DOHH2 (cell line): ENCODE data around the gene CCDC179.

ENCODE experiments used
- H3F3A ChIP-seq: fragments of 200-600 bp; sonication (generic), shearing (Covaris generic); 2 replicates; pipeline ENCODE4 v1.6.0; 2016; ENCODE audit warnings: antibody characterized with exemption, mild to moderate bottlenecking; ENCODE audit not compliant: control insufficient read depth, insufficient read depth
- H3K27ac ChIP-seq: fragments of 200-600 bp; sonication (generic); 2 replicates; pipeline ENCODE4 v1.5.1; 2014; ENCODE audit warnings: low read depth, mild to moderate bottlenecking, low read length, moderate library complexity
- H3K27me3 ChIP-seq: fragments of 200-600 bp; sonication (generic); 2 replicates; pipeline ENCODE4 v1.6.1; 2014; ENCODE audit warnings: mild to moderate bottlenecking, low read length, mixed read lengths; ENCODE audit not compliant: control insufficient read depth
- H3K36me3 ChIP-seq: fragments of 200-600 bp; sonication (generic); 2 replicates; pipeline ENCODE4 v1.6.1; 2014; ENCODE audit warnings: mild to moderate bottlenecking, low read length, moderate library complexity, mixed read lengths; ENCODE audit not compliant: control insufficient read depth
- H3K4me1 ChIP-seq: fragments of 200-600 bp; sonication (generic); 2 replicates; pipeline ENCODE4 v1.6.1; 2014; ENCODE audit warnings: mild to moderate bottlenecking, low read length, mixed read lengths; ENCODE audit not compliant: control insufficient read depth
- H3K4me2 ChIP-seq: fragments of 200-600 bp; sonication (generic); 2 replicates; pipeline ENCODE4 v1.6.0; 2014; ENCODE audit warnings: mild to moderate bottlenecking, low read length, moderate library complexity
- H3K4me3 ChIP-seq: fragments of 200-600 bp; sonication (generic); 2 replicates; pipeline ENCODE4 v1.5.1; 2014; ENCODE audit warnings: mild to moderate bottlenecking, low read length, mixed read lengths
- H3K79me2 ChIP-seq: fragments of 200-600 bp; sonication (generic); 2 replicates; pipeline ENCODE4 v1.6.1; 2014; ENCODE audit warnings: mild to moderate bottlenecking, low read length, mixed read lengths; ENCODE audit not compliant: control insufficient read depth
- H3K9me2 ChIP-seq: fragments of 200-600 bp; sonication (generic); replicated peaks from 2 replicates; pipeline ENCODE4 v1.6.1; 2014; ENCODE audit warnings: mild to moderate bottlenecking, low read length, mixed read lengths; ENCODE audit not compliant: control insufficient read depth
- H3K9me3 ChIP-seq: fragments of 200-600 bp; sonication (generic); 2 replicates; pipeline ENCODE4 v1.6.1; 2014; ENCODE audit warnings: antibody characterized with exemption, low read length, mixed read lengths; ENCODE audit not compliant: control insufficient read depth, insufficient read depth
- H4K20me1 ChIP-seq: fragments of 200-600 bp; sonication (generic); 2 replicates; pipeline ENCODE4 v1.6.0; 2014; ENCODE audit warnings: low read depth, mild to moderate bottlenecking, antibody characterized with exemption, low read length, moderate library complexity; ENCODE audit not compliant: control insufficient read depth, insufficient read depth
- CTCF ChIP-seq: fragments of 200-600 bp; sonication (generic); IDR thresholded peaks from one replicate; pipeline ENCODE4 v1.5.1; 2014; ENCODE audit warnings: antibody characterized with exemption, mild to moderate bottlenecking, low read depth, low read length; ENCODE audit not compliant: poor library complexity, severe bottlenecking
- EZH2phosphoT487 ChIP-seq: fragments of 200-600 bp; sonication (generic); IDR thresholded peaks from 2 replicates; pipeline ENCODE4 v1.6.1; 2017; ENCODE audit warnings: borderline replicate concordance, mild to moderate bottlenecking, antibody characterized with exemption, low read length, moderate library complexity, mixed read lengths

Gene CCDC179

GRCh38 chr11:22846726-22847125 lies 13.5 kb downstream of the CCDC179 start:
- Histone ChIP-seq H3K4me3 (no peak overlapping the region), H3K9me2 (no peaks in the 10 kb centered on the region), H3K27ac (no peak overlapping the region), H3K36me3 (no peaks in the 10 kb centered on the region), H3K9me3 (no peaks in the 10 kb centered on the region), H3K79me2 (no peaks in the 10 kb centered on the region), H4K20me1 (no peaks in the 10 kb centered on the region), H3K27me3 (no peaks in the 10 kb centered on the region), H3K4me2 (no peak overlapping the region), H3F3A (no peaks in the 10 kb centered on the region), H3K4me1 (no peaks in the 10 kb centered on the region)
- TF ChIP-seq CTCF (no peak), EZH2phosphoT487 (no peak)

GRCh38 chr11:22832315-22833015 lies 27.8 kb downstream of the CCDC179 start:
- Histone ChIP-seq H3K36me3 (no peaks in the 10 kb centered on the region), H3K27me3 (no peaks in the 10 kb centered on the region), H3K27ac (no peak overlapping the region), H3K4me3 (no peak overlapping the region), H4K20me1 (no peaks in the 10 kb centered on the region), H3K9me2 (no peaks in the 10 kb centered on the region), H3F3A (no peaks in the 10 kb centered on the region), H3K4me1 (peaks cover 13% of the 10 kb centered on the region), H3K4me2 (no peak overlapping the region), H3K79me2 (peaks cover 12% of the 10 kb centered on the region), H3K9me3 (no peaks in the 10 kb centered on the region)
- no peak for TF ChIP-seq EZH2phosphoT487
- no peak for TF ChIP-seq CTCF

GRCh38 chr11:22830082-22830414 lies 30.2 kb downstream of the CCDC179 start:
- Histone ChIP-seq H3K36me3 (peaks cover 15% of the 10 kb centered on the region), H3K4me1 (peaks cover 13% of the 10 kb centered on the region), H3K27me3 (no peaks in the 10 kb centered on the region), H3K4me3 (peak overlapping the region; percentile 91), H3K27ac (no peak overlapping the region), H3K79me2 (peaks cover 12% of the 10 kb centered on the region), H4K20me1 (no peaks in the 10 kb centered on the region), H3K9me3 (no peaks in the 10 kb centered on the region), H3K9me2 (no peaks in the 10 kb centered on the region; the same call in 1 of the 2 replicates), H3K4me2 (peak overlapping the region; percentile 69), H3F3A (no peaks in the 10 kb centered on the region)
- TF ChIP-seq CTCF (peak; percentile 6), EZH2phosphoT487 (no peak)
